Liver (tissue), 9 donors: ENCODE results near the gene KLHDC7A. TPM values are rescaled to one million over a fixed set of nuclear protein-coding genes. Genes with fewer than 3 reads are reported as not detected.

ENCODE experiments used
- DNase-seq: peaks from one replicate; pipeline ENCODE4 v3.0.0-alpha.2; 2017; ENCODE audit warnings: low spot score
- H3K27ac ChIP-seq, 2 donors: one replicate each; pipeline ENCODE4 v1.7.0; 2013; ENCODE audit warnings: inconsistent platforms in 2 of 2, low read length in 2 of 2, control low read depth in 1 of 2, low read depth in 1 of 2, mild to moderate bottlenecking in 1 of 2
- H3K27me3 ChIP-seq, 4 donors: one replicate each; pipeline versions ENCODE4 v1.6.1 to v1.7.0; 2013; ENCODE audit warnings: low read length in 3 of 4, inconsistent platforms in 1 of 4, mild to moderate bottlenecking in 1 of 4, moderate library complexity in 1 of 4; ENCODE audit not compliant: control insufficient read depth in 4 of 4, insufficient read depth in 4 of 4
- H3K36me3 ChIP-seq, 4 donors: one replicate each; pipeline versions ENCODE4 v1.6.1 to v1.7.0; 2013; ENCODE audit warnings: low read length in 3 of 4, mild to moderate bottlenecking in 3 of 4, low read depth in 1 of 4, moderate library complexity in 1 of 4; ENCODE audit not compliant: control insufficient read depth in 4 of 4, insufficient read depth in 3 of 4
- H3K4me1 ChIP-seq, 4 donors: one replicate each; pipeline versions ENCODE4 v1.6.1 to v1.7.0; 2013; ENCODE audit warnings: low read length in 3 of 4, mild to moderate bottlenecking in 3 of 4, moderate library complexity in 1 of 4; ENCODE audit not compliant: control insufficient read depth in 4 of 4, insufficient read depth in 4 of 4
- H3K4me3 ChIP-seq, 3 donors: one replicate each; pipeline versions ENCODE4 v1.6.1 to v1.7.0; 2013; ENCODE audit warnings: low read length in 3 of 3, control low read depth in 1 of 3, low read depth in 1 of 3, mild to moderate bottlenecking in 1 of 3
- H3K9ac ChIP-seq, 2 donors: one replicate each; pipeline ENCODE4 v1.7.0; 2013; ENCODE audit warnings: low read length in 2 of 2, mild to moderate bottlenecking in 2 of 2, moderate library complexity in 2 of 2, control low read depth in 1 of 2, low read depth in 1 of 2
- H3K9me3 ChIP-seq, 4 donors: one replicate each; pipeline versions ENCODE4 v1.6.1 to v1.7.0; 2013; ENCODE audit warnings: low read length in 3 of 4; ENCODE audit not compliant: control insufficient read depth in 4 of 4
- EGR1 ChIP-seq, 2 donors: IDR thresholded peaks; 2 replicates each; pipeline ENCODE4 v1.6.1; 2016 to 2018; ENCODE audit warnings: antibody characterized with exemption in 2 of 2, low read depth in 2 of 2
- FOXA1 ChIP-seq: IDR thresholded peaks from 2 replicates; pipeline ENCODE4 v1.6.1; 2016; ENCODE audit warnings: antibody characterized with exemption
- FOXA2 ChIP-seq: IDR thresholded peaks from 2 replicates; pipeline ENCODE4 v1.6.1; 2016; ENCODE audit warnings: antibody characterized with exemption
- HNF4A ChIP-seq, 2 donors: conservative IDR thresholded peaks; 2 replicates each; pipeline ENCODE4 v1.6.1; 2016; ENCODE audit warnings: antibody characterized with exemption in 2 of 2, mild to moderate bottlenecking in 2 of 2
- HNF4G ChIP-seq: IDR thresholded peaks from 2 replicates; pipeline ENCODE4 v1.6.1; 2016; ENCODE audit warnings: antibody characterized with exemption
- JUND ChIP-seq, 2 donors: IDR thresholded peaks; 2 replicates each; pipeline ENCODE4 v1.6.1; 2016; ENCODE audit warnings: antibody characterized with exemption in 2 of 2
- NR2F2 ChIP-seq: IDR thresholded peaks from 2 replicates; pipeline ENCODE4 v1.6.1; 2016; ENCODE audit warnings: antibody characterized with exemption
- RAD21 ChIP-seq, 2 donors: IDR thresholded peaks; 2 replicates each; pipeline ENCODE4 v1.6.1; 2016; ENCODE audit warnings: antibody characterized with exemption in 2 of 2, mild to moderate bottlenecking in 2 of 2
- RXRA ChIP-seq, 2 donors: IDR thresholded peaks; 2 replicates each; pipeline ENCODE4 v1.6.1; 2017 to 2018; ENCODE audit warnings: antibody characterized with exemption in 2 of 2, mild to moderate bottlenecking in 1 of 2
- SP1 ChIP-seq: IDR thresholded peaks from 2 replicates; pipeline ENCODE4 v1.6.1; 2018; ENCODE audit warnings: antibody characterized with exemption, mild to moderate bottlenecking
- TAF1 ChIP-seq: conservative IDR thresholded peaks from 2 replicates; pipeline ENCODE4 v1.6.1; 2016; ENCODE audit warnings: antibody characterized with exemption, mild to moderate bottlenecking
- YY1 ChIP-seq: IDR thresholded peaks from 2 replicates; pipeline ENCODE4 v1.6.1; 2016; ENCODE audit warnings: antibody characterized with exemption, mild to moderate bottlenecking
- ZBTB33 ChIP-seq: IDR thresholded peaks from 2 replicates; pipeline ENCODE4 v1.6.1; 2016; ENCODE audit warnings: antibody characterized with exemption
- WGBS: extraction: QIAGEN DNeasy Blood & Tissue Kit; methylation state at CpG from one replicate; pipeline ENCODE4 v1.1.7; 2013; 5-methylcytosine and 5-hydroxymethylcytosine counted together
- polyA plus RNA-seq, 2 donors: library from polyadenylated mRNA; stranded (reverse) in 1 of 2; unstranded in 1 of 2; fragments of 200-250 nt in 1 of 2; fragments of >200 nt in 1 of 2; fragmentation: Nextera tagmentation in 1 of 2; extraction: Ambion mirVana in 1 of 2; gene quantifications; one replicate each; pipeline versions ENCODE4 v1.2.1 to v1.2.3, GENCODE V29; 2013 to 2015
- total RNA-seq, 2 donors: library from RNA; depleted of rRNA; stranded (reverse); fragments of >200 nt; gene quantifications; one replicate each; pipeline ENCODE4 v1.2.3, GENCODE V29; 2014
- TF ChIP-seq, protein P1 (sequence below): IDR thresholded peaks from 2 replicates; pipeline ENCODE4 v1.6.1; 2016; ENCODE audit warnings: antibody characterized with exemption, mild to moderate bottlenecking
- TF ChIP-seq, protein P2 (sequence below): IDR thresholded peaks from 2 replicates; pipeline ENCODE4 v1.6.1; 2016; ENCODE audit warnings: antibody characterized with exemption
- TF ChIP-seq, protein P3 (sequence below): fragments of 150-350 bp; IDR thresholded peaks from 2 replicates; pipeline ENCODE4 v1.5.1; 2017; ENCODE audit warnings: improper control_type of control experiment, low read depth, low read length; ENCODE audit not compliant: missing input control
- TF ChIP-seq, protein P4 (sequence below): IDR thresholded peaks from 2 replicates; pipeline ENCODE4 v1.6.1; 2016; ENCODE audit warnings: antibody characterized with exemption
- donor health status: healthy.
- donor health status: healthy.
- donor health status: healthy.
- donor health status: healthy.
- donor health status: healthy.

Gene KLHDC7A
- total and polyA plus RNA-seq, 4 donors, result 1.3 to 6.6 (median 2.3) TPM

- TF ChIP-seq, protein P1, sequence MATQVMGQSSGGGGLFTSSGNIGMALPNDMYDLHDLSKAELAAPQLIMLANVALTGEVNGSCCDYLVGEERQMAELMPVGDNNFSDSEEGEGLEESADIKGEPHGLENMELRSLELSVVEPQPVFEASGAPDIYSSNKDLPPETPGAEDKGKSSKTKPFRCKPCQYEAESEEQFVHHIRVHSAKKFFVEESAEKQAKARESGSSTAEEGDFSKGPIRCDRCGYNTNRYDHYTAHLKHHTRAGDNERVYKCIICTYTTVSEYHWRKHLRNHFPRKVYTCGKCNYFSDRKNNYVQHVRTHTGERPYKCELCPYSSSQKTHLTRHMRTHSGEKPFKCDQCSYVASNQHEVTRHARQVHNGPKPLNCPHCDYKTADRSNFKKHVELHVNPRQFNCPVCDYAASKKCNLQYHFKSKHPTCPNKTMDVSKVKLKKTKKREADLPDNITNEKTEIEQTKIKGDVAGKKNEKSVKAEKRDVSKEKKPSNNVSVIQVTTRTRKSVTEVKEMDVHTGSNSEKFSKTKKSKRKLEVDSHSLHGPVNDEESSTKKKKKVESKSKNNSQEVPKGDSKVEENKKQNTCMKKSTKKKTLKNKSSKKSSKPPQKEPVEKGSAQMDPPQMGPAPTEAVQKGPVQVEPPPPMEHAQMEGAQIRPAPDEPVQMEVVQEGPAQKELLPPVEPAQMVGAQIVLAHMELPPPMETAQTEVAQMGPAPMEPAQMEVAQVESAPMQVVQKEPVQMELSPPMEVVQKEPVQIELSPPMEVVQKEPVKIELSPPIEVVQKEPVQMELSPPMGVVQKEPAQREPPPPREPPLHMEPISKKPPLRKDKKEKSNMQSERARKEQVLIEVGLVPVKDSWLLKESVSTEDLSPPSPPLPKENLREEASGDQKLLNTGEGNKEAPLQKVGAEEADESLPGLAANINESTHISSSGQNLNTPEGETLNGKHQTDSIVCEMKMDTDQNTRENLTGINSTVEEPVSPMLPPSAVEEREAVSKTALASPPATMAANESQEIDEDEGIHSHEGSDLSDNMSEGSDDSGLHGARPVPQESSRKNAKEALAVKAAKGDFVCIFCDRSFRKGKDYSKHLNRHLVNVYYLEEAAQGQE, result no peak
- TF ChIP-seq, protein P2, sequence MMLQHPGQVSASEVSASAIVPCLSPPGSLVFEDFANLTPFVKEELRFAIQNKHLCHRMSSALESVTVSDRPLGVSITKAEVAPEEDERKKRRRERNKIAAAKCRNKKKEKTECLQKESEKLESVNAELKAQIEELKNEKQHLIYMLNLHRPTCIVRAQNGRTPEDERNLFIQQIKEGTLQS, result no peak
- TF ChIP-seq TAF1, result no peak
These were observed 4.0 kb downstream of the KLHDC7A start (continued) for GRCh38 chr1:18484721-18485120.

- TF ChIP-seq, protein P3, sequence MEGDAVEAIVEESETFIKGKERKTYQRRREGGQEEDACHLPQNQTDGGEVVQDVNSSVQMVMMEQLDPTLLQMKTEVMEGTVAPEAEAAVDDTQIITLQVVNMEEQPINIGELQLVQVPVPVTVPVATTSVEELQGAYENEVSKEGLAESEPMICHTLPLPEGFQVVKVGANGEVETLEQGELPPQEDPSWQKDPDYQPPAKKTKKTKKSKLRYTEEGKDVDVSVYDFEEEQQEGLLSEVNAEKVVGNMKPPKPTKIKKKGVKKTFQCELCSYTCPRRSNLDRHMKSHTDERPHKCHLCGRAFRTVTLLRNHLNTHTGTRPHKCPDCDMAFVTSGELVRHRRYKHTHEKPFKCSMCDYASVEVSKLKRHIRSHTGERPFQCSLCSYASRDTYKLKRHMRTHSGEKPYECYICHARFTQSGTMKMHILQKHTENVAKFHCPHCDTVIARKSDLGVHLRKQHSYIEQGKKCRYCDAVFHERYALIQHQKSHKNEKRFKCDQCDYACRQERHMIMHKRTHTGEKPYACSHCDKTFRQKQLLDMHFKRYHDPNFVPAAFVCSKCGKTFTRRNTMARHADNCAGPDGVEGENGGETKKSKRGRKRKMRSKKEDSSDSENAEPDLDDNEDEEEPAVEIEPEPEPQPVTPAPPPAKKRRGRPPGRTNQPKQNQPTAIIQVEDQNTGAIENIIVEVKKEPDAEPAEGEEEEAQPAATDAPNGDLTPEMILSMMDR, result no peak
- TF ChIP-seq FOXA2, result no peak
- TF ChIP-seq, protein P4, sequence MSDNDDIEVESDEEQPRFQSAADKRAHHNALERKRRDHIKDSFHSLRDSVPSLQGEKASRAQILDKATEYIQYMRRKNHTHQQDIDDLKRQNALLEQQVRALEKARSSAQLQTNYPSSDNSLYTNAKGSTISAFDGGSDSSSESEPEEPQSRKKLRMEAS, result no peak
- no peak for TF ChIP-seq JUND (IDR thresholded peaks at IDR 0.05)
- no peak for TF ChIP-seq HNF4G
- no peak for TF ChIP-seq TAF1
- no peak for TF ChIP-seq ZBTB33
- TF ChIP-seq RXRA (IDR thresholded peaks at IDR 0.05), result no peak
- no peak for TF ChIP-seq FOXA1
- TF ChIP-seq EGR1 (IDR thresholded peaks at IDR 0.05; ENCODE audit: low read depth in 2 of 2), result no peak
- no peak for TF ChIP-seq HNF4A (conservative IDR thresholded peaks at IDR 0.05)
- TF ChIP-seq NR2F2, result no peak
- TF ChIP-seq, protein P1, result no peak
- no peak for TF ChIP-seq RAD21 (IDR thresholded peaks at IDR 0.05)
- no peak for TF ChIP-seq YY1
- TF ChIP-seq SP1, result no peak
- TF ChIP-seq, protein P2, result no peak
- Histone ChIP-seq H3K4me1 (peaks cover 10 to 31% (median 21%) of the 10 kb centered on the region in 4 donors), H3K27me3 (no peaks in the 10 kb centered on the region), H3K36me3 (peaks cover 0 to 2% (median 0%) of the 10 kb centered on the region in 4 donors), H3K9me3 (peaks cover 0 to 3% (median 0%) of the 10 kb centered on the region in 4 donors), H3K27ac (no peak overlapping the region), H3K9ac (no peak overlapping the region), H3K4me3 (no peak overlapping the region)
- DNase-seq, result no peak
- 94% methylated on average over 4 of the region's 4 CpGs for WGBS
These were observed 4.5 kb downstream of the KLHDC7A start for GRCh38 chr1:18485227-18485626.
